Measurements from ENCODE around the gene ZNF804B.
"Not testable (repeated sequence)": the region's sequence is repeated elsewhere in the genome, so short reads cannot be mapped to it uniquely, and the experiment has no call there.

The ZNF804B gene

DNA sequence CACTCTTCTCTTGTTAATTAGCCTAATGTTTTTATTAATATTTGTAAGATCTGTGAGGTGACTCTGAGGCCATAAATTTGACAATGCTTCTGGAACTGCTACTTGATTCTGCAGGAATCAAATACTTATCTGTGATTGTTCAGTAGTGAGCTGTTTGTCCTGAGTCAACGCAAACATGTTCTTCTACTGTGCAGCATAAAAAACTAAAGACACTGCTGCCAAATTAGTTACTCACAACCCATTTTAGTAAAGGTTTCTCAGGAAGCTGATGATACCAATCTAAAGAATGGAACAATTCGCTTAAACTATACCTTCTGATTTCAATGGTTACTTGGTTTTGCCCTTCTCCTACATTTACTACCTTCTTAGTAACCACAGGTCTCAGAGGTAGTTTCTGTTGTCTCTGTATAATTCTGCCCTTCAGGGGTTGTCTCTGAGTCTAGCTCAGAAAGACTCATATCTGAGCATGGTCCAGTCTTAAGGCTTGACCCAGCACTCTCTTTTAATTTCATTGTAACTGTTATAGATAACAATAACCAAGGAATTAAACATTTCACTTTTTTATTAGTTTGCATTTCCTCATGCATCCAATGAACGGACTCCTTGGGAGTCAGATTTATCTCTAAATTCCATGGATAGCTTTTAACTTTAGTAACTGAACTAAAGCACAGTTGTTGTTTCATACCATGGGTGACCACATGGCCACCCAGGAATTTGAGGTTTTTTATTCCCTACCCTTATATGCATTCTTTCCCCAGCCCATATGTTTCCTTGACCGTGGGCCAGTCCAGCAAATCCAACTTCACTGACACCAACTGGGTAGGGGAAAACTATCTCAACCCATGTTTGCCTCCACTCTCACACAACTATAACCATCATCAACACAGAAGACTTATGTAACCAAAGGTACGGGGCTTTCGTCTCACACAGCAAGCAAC lies 345.5 kb downstream of the ZNF804B start:
- no peak for DNase-seq

DNA sequence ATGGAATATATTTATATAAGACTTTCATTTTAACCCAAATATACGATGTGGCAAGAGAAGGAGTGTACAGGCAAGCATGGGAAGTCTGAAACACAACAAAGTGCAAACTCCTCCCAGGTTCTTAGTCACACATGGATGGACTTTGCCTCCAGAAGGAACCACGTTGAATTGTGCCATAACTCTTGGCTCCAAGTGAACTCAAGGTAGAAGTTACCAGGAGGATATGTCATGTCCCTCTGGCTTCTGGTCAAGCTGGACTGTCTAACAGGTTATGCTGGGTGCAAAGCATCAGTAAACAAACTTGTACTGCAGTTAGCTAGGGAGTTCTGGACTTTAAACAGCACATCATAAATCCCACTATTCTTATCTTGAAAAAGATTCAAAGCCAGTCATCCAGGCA lies 364.4 kb downstream of the ZNF804B start:
- DNase-seq: no peak

DNA sequence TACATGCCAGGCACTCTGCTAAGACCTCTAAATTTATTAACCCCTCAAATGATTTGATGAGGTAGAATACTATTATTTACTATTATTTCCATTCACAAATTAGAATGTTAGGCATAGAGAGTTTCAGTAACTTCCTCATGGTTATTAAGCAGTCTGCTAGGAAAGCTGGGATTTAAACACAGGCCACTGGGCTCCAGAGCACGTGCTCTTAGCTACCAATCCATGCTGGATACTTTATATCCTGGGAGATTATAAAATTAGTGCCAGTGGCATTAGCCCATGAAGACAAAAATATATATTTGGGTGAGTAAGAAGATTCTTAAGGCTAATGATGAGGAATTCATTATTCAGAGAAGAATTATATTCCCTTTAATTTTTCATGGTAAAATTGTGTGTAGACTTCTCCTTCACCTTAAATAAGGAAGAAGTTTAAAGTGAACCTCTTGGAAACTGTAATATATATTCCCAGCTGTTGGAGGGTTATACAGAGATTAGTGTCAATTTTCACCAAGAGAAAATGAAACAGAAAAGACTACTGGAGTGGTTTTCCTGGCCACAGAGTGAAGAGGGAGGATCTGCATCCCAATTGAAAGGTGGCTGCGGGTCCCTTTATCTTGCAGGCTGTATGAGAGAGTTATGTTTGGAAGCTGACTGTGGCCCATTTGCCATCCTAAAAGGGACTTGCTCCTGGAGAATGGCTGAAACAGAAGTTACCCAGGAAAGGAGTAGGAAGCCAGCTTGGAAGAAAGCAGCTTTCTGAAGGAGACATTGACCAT lies 370.3 kb downstream of the ZNF804B start:
- DNase-seq: no peak

DNA sequence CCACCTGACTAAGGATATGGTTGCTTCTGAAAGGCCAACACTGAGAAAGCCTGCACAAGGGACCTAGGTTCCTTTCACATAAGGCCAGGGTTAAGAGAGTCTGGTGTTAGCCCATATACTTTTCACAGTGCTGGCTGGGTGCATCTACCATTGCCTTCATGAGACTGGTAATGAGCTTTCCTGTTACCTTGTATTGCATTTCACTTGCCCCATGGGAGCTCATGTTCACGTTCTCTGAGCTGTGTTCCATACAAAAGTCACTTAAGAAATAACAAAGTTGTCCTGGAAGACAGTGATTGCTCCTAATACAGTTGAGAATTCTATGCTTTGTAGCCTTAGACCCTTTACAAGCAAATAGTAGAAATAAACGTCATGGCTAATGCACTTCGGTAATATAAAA lies 373.9 kb downstream of the ZNF804B start:
- no peak for DNase-seq

DNA sequence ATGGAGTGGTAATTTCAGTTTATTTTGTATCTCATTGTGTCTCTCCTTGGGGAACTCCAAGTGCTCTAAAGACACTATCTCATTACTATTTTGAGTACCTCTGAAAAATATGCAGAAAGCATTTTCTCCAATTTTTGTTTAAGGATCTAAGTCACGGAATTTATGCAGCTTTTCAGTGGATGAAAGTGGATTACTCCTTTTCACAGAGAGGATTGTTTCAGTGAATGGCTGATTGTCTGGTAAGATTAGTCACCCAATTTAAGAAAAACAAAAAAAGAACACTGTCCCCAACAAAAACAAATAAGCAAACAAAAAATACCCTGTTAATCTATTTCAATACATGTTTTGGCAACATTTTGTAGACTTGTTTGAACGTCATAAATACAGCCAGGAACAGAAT lies 374.3 kb downstream of the ZNF804B start:
- DNase-seq: no peak

DNA sequence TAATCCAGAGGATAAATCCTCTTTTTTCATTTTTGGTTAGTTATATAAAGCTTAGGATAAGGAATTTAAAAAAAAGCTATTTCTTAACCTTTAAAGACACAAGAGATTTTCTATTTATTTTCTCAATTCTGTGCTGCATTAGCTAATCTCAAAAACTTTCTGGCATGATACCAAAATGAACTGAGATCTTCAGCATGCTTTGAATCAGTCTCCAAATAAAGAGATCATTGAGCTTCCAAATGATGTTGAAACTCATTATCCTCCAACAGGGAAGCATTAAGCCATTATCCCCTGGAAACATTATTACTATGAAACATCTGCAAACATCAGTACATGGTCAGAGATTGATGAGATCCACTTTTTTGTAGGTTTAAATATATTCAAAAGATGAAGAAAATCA lies 386.3 kb downstream of the ZNF804B start:
- no peak for DNase-seq

DNA sequence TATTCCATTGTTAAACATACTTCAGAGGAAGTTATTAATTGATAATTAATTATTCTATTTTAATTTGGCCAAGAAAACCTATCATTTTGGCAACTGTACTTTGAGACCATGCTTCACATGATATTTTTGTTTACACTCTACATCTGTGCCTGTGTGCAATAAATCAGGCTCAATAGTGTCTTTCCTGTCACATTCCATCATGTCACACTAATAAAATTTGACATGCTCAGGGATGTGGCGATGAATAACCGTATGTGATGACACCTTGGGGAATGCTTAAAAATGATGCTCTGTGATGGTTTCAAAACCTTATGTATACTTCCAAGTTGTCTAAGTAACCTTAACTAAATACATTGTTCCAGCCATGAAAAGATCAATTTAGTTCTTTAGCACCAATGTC lies 400.6 kb downstream of the ZNF804B start:
- no peak for DNase-seq

DNA sequence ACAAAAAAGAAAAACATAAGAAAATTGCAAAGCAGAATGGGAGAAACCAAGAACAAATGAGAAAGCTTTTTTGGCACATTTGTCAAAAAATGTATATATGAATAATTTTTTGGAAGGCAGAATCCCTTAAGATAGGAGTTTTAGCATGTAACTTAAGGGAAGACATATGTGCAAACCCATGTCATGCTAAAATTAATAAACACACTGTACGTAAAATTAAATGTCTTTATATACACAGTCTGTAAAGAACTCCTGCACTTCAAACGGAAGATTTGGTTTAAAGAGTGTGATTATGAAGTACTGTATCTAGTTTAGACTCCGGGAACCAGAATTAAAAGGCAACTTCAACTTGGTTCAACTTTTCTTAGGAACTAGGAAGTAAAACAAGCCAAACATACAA lies 405.9 kb downstream of the ZNF804B start:
- DNase-seq: no peak

DNA sequence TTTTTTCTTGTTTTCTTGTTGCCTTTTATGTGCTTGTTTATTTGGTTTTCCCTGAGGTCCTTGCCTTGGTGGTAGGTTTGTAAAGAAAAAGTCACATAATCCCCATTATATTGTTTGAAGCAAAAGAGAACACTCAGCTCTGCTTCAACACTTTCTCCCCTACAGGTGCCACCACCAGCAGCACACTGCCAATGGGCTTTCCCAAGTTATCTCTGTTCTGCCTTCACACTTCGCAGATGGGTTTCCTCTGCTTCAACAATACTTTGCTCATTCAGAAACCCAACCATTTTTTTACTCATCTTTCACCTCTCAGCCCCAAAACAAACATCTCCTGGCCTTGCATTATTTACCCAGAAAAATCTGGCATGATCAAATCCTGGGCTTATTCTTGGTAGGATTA lies 411.1 kb downstream of the ZNF804B start:
- DNase-seq: no peak

DNA sequence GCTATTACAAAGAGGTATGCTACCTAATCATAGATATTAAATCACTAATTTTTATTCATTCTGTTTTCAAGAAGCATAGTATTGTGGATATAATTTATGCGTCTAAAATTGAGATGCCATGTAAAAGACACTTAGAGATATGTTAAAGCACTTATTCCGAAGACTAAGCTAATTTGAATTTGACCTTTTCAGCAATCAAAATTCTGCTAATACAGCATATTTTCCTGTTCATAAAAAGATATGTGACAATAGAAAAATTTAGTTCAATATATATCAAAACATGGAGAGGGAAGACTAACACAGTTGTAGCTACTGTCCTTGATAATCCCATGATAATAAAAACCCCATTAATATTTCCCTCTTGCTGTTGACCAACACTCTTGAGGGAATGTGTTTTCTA lies 422.6 kb downstream of the ZNF804B start:
- no peak for DNase-seq

DNA sequence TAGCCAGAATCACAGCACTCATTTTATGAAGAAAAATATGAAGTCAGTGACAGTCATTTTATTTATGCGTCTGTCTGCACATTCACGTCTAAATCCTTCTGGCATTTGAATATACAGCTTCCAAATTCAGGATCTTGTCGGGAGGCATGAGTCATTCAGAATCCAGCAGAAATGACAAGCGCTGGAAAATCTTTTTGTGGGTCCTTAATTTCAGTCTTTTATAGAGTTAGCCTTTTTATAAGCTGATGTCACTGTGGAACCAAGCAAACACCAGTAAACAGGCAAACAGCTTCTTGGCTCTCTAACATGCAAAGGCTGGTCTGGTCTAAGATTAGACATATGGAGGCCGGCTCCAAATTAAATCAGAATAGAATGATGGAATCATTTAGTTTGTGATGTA lies 424.2 kb downstream of the ZNF804B start:
- DNase-seq: no peak

DNA sequence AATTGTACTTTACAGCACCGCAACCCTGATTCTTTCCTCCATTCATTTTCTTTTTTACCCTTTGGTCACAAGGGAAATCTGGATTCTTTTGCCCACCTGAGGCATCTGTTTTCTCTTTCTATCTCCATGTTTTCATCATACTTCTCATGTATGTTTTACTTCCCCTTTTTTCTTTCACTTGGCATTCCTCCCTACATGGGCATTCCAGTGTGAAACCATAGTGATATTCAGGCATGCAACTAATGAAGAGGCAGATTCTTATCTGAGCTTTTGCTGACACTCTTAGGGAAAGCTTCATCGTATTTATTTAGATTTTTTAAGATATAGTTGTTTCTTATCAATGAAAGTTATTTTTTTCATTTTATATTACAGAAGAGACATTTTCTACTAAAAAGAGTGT lies 441.3 kb downstream of the ZNF804B start:
- DNase-seq: no peak

DNA sequence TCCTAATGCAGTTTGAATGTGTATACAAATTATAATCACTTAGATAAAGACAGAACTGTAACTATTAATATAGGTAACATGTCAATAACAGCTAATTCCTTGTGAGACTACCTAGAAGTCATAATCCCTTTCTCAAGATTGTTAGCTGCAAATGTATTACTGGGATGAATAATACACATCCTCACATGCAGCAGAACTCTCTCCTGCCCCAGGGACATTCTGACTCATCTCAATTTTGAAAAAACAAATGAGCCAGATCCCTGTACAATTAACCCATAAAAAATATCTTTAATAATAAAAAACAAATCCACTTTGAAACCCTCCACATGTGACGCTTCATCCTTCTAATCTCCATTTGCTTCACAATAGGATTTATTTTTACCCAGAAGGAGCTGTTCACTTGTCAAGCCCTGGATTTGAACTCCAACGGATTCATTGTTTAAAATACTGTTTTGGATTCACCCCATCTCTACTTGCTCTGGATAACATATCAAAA lies 464.4 kb downstream of the ZNF804B start:
- DNase-seq: no peak

DNA sequence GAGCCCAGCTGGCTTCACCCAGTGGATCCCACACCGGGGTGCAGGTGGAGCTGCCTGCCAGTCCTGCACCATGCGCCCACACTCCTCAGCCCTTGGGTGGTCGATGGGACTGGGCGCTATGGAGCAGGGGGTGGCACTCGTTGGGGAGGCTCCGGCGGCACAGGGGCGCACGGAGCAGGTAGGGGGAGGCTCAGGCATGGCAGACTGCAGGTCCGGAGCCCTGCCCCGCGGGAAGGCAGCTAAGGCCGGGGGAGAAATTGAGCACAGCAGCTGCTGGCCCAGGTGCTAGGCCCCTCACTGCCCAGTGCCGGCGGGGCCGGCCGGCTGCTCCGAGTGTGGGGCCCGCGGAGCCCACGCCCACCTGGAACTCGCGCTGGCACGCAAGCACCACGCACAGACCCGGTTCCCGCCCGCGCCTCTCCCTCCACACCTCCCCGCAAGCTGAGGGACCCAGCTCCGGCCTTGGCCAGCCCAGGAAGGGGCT lies 469.2 kb downstream of the ZNF804B start:
- not testable (repeated sequence) for DNase-seq

DNA sequence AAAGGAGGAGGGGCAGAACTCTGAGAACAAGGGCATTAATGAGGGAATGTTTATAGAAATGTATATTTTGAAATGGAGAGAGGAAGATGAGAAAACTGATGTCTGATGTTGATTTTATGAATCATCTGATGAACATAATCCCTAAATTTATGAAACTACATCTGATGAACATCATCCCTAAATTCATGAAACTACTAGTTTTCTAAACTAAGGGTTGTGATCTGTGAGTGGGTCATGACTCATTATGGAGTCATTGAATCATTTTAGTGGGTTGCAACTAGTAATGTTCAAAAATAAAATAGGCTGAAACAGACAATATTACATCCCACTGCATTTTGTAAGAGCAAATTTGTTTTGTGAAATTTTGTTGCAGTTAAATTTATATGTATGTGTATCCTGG lies 478.7 kb downstream of the ZNF804B start:
- no peak for DNase-seq

DNA sequence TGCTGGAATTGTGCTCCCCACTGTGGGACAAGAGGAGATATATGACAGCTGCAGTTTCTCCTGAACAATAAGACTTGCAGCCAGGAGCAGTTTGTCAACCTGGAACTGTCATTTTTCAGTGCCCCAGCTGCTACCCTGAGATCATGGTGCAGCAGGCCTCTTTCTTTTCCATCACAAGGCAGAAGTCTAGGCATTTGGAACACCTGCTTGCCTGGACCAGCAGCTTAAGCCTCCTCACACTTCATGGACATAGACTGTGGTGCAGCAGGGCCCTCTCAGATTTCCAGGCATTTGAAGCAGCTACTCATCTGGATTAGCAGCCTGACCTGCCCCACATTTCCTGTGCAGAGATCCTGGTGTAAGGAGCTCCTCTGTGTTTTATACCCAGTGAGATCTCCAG lies 486.7 kb downstream of the ZNF804B start:
- DNase-seq: no peak

DNA sequence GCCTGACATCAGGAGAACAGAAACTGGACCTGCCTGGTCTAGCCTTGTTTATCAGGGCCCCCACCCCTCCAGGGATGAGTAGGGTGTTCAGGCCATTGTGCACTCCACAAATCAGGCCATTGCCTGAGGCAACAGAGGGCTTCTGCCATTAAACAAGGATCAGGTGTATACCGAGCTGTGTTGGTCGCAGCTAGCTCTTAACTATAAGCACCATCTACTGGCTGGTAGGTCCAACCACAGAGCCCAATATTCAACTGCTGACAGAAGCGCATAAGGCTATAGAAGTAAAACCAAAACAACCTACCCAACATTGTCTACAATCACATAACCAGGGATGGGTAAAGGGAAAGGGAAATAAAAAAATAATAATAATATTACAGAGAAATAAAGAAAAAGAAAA lies 487.7 kb downstream of the ZNF804B start:
- no peak for DNase-seq

DNA sequence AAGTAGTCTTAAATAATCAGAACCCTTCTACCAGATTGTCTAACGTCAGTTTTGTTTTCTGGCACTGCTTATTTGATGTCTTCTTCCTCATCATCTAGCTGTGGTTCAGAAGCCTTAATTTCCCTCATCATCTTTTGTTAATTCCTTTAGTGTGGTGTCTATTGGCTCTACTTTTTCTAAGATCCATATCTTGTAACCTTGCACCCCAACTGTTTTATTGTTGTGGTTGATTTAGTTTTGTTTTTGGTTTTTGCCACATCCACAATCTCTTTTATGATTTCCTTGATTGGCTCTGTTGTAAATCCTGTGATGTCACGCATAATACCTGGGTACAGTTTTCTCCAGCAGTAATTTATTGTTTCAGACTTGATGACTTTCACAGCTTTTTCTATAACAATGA lies 499.6 kb downstream of the ZNF804B start:
- DNase-seq: no peak

DNA sequence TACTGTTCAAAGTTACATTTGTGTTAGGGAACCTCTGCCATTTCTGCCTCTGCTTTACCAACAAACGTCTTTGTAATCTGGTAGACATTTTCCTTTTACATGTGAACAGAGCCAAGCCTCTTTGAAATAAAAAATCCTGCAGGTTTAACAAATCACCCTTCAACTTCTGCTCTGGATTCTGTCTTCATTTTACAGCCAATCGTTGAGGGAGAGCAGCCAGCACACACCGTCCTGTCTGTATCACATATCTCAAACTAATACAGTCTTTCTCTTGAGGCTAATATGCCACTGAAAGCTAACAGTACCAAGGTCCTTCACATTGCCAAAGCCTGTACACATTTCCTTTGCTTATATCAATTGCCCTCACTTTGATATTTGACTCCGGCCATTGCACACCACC lies 504.6 kb downstream of the ZNF804B start:
- no peak for DNase-seq

DNA sequence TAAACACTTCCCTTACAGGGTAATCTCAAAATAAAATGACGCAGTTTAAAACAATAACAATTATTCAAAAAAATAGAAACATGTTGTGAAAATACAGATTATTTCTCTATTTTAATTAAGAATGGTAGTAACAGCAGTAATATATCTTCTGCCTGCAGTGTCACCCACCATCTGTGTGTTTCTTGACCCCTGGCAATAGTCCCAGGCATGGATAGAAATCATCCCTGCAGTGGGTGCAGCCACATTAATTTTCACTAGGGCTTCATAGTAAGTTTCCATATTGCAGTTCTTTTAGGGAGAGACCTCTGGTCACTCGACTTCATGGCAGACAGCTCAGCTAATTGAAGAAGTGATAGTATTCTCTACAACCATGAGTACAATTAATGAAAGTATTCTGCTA lies 506.1 kb downstream of the ZNF804B start:
- DNase-seq: no peak

DNA sequence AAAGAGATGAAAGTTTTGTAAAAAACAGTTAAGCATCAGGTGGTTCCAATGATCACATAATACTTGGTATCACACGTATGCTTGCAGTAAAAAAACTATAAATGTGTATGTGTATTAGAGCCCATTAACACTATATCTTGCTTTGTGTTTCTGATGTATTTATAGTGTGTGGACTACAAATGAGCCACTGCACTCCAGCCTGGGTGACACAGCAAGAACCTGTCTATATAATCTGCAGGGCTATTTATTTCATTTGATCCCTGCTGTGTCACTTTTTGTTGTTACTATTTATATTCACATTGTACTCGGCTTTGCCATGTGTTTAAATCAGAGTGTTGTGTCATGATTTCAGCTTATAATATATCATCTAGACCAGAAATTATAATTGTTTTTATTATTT lies 523.8 kb downstream of the ZNF804B start:
- DNase-seq: no peak

DNA sequence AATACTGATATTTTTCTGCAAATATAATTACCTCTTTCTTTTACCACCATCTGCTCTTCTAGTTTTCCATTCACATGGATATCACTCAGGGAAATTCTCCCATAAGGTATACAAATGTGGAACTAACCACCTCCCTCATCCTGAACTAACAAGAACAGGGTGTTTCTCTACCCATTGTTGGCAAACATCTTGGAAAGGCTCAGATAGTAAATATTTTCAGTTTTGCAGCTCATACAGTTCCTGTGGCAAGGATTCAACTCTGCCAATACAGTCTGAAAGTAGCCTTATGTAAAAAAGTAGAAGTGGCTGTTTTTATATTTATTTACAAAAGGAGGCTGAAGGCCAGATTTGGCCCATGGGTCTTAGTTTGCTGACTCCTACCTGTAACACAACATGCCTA lies 549.0 kb downstream of the ZNF804B start:
- no peak for DNase-seq

DNA sequence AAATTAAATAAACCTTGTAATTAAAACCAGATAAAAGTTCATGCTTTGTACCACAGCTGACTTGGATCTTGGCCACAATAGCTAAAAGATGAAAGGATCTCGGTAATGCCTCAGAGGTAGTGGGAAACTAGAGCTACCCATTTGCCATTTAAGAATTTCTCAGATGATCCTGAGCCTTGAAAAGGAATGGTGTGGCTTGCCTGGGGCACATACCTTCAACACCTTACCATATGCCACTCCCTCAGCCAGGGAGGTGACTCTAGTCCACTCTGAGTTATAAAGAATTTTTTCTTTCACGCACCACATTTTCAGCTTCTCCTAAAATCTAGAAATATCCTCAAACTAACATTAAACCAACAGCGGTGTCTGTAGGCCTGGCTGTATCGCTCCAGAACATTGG lies 552.4 kb downstream of the ZNF804B start:
- no peak for DNase-seq

DNA sequence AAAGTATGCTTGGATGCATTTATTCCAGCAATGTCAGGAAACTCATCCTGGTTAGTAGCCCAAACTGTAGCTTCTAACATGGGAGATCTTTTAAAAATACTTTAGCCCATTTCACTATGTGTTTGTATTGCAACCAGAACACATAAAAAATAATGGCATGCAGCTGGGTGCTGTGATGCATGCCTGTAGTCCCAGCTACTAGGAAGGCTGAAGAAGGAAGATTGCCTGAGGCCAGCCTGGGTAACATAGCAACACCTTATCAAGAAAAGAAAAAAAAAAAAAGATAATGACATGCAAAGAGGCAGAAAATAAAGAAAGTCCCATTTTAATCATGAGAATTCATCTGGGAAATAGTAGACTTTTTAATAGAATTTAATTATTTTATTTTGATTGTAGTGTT lies 553.1 kb downstream of the ZNF804B start:
- no peak for DNase-seq

Measured in stimulated activated CD4-positive, alpha-beta T cell treated with anti-CD3 and anti-CD28 coated beads, Interleukin-1b, Interleukin-23, amount 100 ng/mL, for 48 hours (primary cell).